ENCODE results near the gene GPR65.

Gene GPR65

DNA sequence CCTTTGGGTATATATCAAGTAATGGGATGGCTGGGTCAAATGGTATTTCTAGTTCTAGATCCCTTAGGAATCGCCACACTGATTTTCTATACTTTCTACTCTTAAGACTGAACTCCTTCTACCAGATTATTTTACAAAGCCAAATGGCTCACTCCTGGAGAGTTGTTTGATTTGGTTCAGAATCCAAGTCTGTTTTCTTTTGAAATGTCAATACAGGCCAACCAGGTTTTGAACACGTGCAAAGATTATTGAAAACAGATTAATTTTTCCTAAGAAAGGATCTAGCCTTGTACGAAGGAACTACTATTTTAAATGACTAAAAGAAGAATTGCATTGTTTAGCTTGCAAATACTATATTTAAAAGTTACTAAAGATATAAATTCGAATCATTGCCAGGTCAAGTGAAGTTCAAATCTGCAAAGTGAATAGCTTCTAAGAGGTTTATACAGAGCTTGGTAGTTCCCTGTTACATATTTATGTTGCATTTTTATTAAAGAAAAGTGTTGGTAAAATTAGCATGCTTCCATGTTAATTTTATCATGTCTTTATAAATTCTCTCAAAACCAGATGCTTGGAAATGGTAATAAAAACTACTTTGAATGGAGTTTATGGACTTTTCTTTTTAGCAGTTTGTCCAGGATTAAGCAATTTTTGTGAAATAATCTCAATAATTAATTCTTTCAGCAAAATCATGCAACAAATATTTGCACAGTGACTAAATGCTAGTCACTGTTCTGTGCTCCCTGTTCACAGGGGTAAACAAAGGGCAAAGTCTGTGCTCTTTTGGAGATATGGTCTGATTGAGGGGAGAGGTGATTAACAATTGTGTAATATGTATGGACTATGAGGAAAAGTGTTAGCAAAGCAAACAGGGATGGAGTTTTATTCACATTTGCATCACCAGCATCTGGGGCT lies 38.9 kb downstream of the GPR65 start:
- no peak for DNase-seq

DNA sequence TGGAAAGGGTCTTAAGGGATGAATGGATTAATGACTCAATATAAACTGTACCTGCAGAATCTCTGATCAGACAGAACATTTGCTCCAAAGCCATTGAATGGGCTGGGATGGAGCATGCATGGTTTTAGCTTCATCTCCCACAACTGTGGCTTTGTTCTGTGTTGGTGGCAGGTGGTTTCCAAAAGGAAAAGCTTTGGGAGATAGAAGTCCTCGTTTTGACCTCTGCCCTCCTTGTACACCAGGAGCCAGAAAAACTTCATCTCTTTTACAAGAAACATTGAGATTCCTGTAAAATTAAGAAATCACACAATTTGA lies 39.5 kb downstream of the GPR65 start:
- no peak for DNase-seq

DNA sequence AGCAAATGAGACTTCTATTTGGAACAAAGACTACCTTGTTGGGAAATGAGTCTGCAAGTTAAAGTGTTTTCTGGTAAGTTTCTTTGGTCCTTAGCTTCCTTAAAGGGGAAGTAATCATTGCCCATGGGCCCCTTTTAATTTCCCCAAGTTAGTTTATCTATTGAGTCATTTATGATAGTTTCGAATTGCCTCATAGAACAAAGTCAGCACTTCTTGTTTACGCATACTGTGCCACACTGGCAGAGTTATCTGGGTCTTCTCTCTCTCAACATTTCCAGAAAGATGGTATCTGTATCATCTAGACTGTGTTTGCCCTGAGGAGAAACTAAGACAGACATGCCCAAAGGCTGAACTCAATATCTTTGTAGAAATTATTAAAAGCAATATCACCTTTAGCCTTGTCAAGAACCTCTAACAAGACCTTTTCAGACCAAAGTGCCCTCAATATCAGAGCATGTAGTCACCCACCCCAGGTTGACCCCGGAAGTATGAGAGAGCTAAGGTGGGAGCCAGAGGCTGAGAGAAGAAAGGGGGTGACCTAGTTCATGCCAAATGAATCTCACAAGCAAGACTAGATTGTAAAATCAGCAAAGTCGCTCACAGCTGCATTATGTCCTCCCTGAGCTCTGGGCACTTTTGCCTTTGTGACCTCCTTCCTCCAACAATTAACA lies 40.0 kb downstream of the GPR65 start:
- no peak for DNase-seq

DNA sequence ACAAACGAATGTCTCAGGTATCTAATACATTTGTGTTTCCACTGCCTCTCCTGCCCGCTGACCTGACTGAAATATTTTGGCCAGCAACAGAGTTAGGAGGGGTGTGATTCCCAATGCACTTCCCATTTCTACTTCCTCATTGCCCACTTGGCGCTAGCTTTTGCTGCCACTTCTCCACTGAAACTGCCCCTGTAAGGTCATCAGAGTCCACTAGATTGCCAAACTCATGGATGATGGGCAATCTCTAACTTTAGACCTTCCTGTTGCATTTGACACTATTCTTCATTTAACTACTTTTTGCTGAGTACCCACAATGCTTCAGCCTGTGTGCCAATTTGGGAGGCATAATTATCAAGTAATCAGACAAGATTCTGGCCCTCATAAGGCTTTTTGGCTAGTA lies 40.8 kb downstream of the GPR65 start:
- no peak for DNase-seq

DNA sequence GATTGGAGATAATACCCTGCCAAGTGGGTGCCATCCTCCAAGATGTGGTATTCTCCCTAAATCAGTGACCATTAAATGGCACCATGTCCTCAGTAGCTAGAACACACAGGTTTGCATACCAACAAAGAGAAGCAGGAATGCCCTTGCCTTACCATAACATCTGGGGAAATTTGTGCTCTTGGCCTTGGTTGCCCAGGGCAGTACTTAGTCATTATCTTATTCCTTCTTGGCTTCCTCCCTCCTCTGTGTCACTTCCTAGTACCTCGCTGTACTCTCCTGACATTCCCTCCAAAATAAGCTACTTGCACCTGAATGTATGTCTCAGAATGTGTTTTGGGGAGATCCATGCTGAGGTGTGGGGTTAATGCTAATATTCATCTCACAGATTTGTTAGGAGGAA lies 43.4 kb downstream of the GPR65 start:
- no peak for DNase-seq

DNA sequence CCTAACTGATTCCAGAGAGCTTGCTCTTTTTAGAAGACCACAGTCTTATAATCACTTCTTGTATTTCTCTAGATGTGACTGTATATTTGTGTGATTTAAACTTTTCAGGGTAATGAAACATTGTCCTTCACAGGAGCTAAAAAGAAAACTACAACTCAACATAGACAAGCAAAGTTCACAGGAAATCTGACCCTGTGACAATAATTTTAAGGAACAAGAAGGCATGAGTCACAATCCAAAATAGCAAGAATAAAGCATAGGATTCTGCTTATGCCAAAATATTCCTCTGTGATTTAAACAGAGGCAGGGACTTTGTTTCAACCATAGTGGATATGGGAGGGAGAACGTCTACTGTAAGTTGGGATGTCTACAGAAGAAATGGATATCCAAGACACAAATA lies 44.3 kb downstream of the GPR65 start:
- DNase-seq: no peak

DNA sequence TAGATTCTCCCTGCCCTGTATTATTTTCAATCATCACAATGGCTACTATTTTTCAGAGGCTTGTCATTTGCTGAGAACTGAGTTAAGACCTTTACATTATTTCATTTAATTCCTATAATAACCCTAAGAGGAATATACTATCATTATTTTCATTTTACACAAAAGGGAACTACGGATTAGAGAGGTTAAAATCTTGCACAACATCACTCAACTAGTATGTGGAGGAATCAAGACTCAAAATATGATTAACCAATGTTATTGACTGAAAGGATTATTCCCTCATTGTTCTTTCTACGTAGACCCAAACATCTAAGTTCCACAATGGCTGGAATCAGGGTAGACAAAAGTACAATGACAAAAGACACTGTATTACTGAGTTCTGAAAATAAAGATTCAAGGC lies 45.0 kb downstream of the GPR65 start:
- no peak for DNase-seq

DNA sequence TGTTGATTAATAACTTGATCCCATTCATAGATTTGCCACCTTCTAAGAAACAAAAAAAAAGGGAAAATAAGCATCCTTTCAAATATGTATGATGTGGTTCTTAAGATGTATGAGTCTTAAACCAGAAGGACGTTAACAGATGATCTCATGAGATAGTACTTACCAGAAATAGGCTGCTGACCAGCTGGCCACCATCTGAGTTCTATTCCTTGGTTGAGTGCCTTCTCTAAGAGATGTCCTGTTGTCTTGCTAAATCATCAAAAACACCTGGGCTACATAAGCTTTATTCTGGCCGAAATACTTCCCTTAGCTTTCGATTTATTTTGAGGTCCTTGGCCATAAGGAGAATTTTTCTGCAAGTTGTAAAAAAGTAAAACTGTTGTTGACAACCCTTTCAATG lies 55.6 kb downstream of the GPR65 start:
- no peak for DNase-seq

DNA sequence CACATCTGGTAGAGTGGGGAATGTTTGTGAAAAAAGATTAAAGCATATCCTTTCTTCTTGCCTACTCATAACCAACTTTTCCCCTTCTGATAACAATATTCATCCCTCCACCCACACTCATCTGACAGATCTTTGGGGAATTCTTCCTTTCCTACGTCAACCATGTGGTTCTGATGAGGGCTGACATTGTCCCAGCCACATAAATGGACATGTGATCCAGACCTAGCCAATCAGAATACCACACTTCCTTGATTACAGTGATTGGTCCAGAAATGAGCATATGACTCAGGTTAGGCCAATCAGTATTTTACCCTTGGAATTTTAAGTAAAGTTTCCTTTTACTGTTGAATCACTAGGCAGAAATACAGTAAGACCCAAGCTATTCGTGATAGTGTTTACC lies 58.9 kb downstream of the GPR65 start:
- no peak for DNase-seq

Measured in hematopoietic multipotent progenitor cell treated with erythropoietin and hydrocortisone succinate and interleukin-3 and kit ligand, for 8 days (in vitro differentiated cells).